Endothelial cell of umbilical vein (primary cell): ENCODE data around the gene SLC35D2.

Source experiments
- EZH2 ChIP-seq: IDR thresholded peaks from 2 replicates; pipeline ENCODE4 v1.6.1; 2012; ENCODE audit warnings: borderline replicate concordance, low read depth, mild to moderate bottlenecking, moderate library complexity, low read length, inconsistent platforms; ENCODE audit not compliant: severe bottlenecking
- JUN ChIP-seq: IDR thresholded peaks from 2 replicates; pipeline ENCODE4 v1.6.1; 2011; ENCODE audit warnings: borderline replicate concordance, low read depth; ENCODE audit not compliant: insufficient read length, insufficient read depth
- POLR2A ChIP-seq: IDR thresholded peaks from 2 replicates; pipeline ENCODE4 v1.6.1; 2012; ENCODE audit warnings: low read depth, mild to moderate bottlenecking, control low read depth, low read length
- POLR2AphosphoS5 ChIP-seq: IDR thresholded peaks from 2 replicates; pipeline ENCODE4 v1.6.1; 2012; ENCODE audit warnings: low read depth, mild to moderate bottlenecking, control low read depth, low read length, moderate library complexity; ENCODE audit not compliant: insufficient read depth
- TF ChIP-seq, protein P1 (sequence below), 2 donors: IDR thresholded peaks; 1 replicate in 1 of 2; 2 replicates in 1 of 2; pipeline ENCODE4 v1.5.1; 2011; ENCODE audit warnings: low read length in 2 of 2, mild to moderate bottlenecking in 2 of 2, moderate library complexity in 2 of 2, control low read depth in 1 of 2, inconsistent platforms in 1 of 2, low read depth in 1 of 2; ENCODE audit not compliant: insufficient read depth in 1 of 2; ENCODE audit errors: extremely low read depth in 1 of 2

DNA sequence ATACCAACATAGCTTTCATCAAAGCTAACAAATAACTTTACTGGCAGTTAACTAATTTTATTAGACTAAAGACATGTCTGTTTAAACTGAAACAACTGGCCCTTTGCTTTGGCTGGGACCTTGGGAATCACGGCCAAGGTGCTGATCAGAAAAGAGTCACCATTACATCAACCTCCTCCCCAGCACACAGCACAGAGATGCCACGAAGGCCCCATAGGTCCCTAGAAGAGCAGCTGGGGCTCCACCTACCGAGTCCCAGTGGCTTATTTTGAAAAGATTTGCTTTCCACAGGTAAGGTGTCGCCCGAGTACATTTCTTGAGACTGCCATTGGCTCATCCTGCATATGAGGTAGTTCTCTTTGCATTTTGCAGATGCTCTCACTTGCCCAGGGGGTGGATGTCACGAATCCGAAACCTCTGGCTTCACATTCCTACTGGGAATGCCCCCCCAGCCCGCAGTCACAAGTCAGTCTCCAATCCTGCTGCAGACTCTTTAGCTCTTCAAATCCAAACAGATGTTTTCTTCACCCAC, 62.7 kb downstream of the SLC35D2 start:
- TF ChIP-seq, protein P1, sequence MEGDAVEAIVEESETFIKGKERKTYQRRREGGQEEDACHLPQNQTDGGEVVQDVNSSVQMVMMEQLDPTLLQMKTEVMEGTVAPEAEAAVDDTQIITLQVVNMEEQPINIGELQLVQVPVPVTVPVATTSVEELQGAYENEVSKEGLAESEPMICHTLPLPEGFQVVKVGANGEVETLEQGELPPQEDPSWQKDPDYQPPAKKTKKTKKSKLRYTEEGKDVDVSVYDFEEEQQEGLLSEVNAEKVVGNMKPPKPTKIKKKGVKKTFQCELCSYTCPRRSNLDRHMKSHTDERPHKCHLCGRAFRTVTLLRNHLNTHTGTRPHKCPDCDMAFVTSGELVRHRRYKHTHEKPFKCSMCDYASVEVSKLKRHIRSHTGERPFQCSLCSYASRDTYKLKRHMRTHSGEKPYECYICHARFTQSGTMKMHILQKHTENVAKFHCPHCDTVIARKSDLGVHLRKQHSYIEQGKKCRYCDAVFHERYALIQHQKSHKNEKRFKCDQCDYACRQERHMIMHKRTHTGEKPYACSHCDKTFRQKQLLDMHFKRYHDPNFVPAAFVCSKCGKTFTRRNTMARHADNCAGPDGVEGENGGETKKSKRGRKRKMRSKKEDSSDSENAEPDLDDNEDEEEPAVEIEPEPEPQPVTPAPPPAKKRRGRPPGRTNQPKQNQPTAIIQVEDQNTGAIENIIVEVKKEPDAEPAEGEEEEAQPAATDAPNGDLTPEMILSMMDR (IDR thresholded peaks at IDR 0.05; ENCODE audit: extremely low read depth in 1 of 2, insufficient read depth in 1 of 2, low read depth in 1 of 2, low read length in 2 of 2), result no peak
- TF ChIP-seq JUN (no peak), POLR2A (no peak), POLR2AphosphoS5 (no peak), EZH2 (no peak)
